Kidney epithelial cell (primary cell): Measurements from ENCODE around the gene CFAP157. TPM values are rescaled to one million over a fixed set of nuclear protein-coding genes. Genes with fewer than 3 reads are reported as not detected.

Experiments used
- DNase-seq: peaks from one replicate; pipeline ENCODE4 v3.0.0-alpha.2; 2010; ENCODE audit warnings: low read depth
- H3K27me3 ChIP-seq: 2 replicates; pipeline ENCODE4 v1.6.0; 2011; ENCODE audit warnings: low read length; ENCODE audit not compliant: control insufficient read depth, insufficient read depth
- H3K36me3 ChIP-seq: 2 replicates; pipeline ENCODE4 v1.5.1; 2011; ENCODE audit warnings: low read length; ENCODE audit not compliant: control insufficient read depth, insufficient read depth
- H3K4me3 ChIP-seq: 2 replicates; pipeline ENCODE4 v1.5.1; 2011; ENCODE audit warnings: low read depth, mild to moderate bottlenecking, control low read depth, low read length
- CTCF ChIP-seq: IDR thresholded peaks from 2 replicates; pipeline ENCODE4 v1.5.1; 2011; ENCODE audit warnings: mild to moderate bottlenecking, moderate library complexity, low read length, control low read depth, inconsistent platforms; ENCODE audit not compliant: insufficient read depth, poor library complexity, severe bottlenecking
- total RNA-seq: library from RNA; depleted of rRNA; stranded (reverse); fragments of >200 nt; gene quantifications from 2 replicates; pipeline ENCODE4 v1.2.3, GENCODE V29; 2015

Gene CFAP157
- total RNA-seq, 1 donor from 2014 or later, result not detected

GRCh38 chr9:127722055-127722745 lies 15.4 kb downstream of the CFAP157 start:
- no peak overlapping the region for H3K4me3 ChIP-seq
- no peak for DNase-seq
- H3K36me3 ChIP-seq, result no peaks in the 10 kb centered on the region
- no peak for TF ChIP-seq CTCF
- peaks cover 2% of the 10 kb centered on the region for H3K27me3 ChIP-seq

DNA sequence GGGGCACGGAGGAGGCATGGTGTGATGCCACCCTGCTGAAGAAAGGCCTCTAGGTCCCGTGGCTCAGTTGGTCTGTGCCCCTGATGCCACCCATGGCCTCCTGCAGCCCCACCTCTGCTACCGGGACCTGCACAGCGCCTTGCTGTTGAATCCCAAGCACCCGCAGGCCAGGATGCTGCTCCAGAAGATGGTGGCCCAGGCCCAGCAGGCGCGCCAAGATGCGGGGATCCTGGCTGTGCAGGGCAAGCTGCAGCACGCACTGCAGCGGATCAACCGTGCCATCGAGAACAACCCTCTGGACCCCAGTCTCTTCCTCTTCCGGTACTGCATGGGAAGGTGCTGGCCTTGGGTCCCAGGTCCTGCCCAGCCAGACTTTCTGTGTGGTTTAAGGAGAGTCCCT lies 16.2 kb downstream of the CFAP157 start:
- Histone ChIP-seq H3K27me3 (peaks cover 2% of the 10 kb centered on the region), H3K4me3 (no peak overlapping the region), H3K36me3 (no peaks in the 10 kb centered on the region)
- no peak for TF ChIP-seq CTCF
- DNase-seq, result no peak

DNA sequence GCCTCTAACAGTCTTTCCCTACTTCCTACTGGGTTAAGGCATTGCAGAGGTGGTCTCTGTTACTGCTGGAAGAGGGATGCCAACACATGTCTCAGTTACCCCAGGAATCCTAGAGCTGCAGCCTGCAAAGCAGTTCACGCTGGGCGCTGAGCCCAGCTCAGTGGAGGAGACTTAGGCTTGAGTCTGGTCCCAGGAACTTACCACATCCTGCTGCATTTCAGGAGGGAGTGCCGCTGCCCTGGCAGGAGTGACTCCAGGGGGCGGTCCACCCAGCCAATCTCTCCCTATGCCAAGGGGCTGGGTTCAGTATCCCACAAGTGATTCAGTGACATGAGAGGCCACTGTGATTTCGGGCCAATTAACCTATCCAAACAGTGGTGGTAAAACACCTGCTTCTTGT lies 16.7 kb downstream of the CFAP157 start:
- Histone ChIP-seq H3K4me3 (no peak overlapping the region), H3K36me3 (no peaks in the 10 kb centered on the region), H3K27me3 (peaks cover 2% of the 10 kb centered on the region)
- DNase-seq, result no peak
- TF ChIP-seq CTCF, result no peak

DNA sequence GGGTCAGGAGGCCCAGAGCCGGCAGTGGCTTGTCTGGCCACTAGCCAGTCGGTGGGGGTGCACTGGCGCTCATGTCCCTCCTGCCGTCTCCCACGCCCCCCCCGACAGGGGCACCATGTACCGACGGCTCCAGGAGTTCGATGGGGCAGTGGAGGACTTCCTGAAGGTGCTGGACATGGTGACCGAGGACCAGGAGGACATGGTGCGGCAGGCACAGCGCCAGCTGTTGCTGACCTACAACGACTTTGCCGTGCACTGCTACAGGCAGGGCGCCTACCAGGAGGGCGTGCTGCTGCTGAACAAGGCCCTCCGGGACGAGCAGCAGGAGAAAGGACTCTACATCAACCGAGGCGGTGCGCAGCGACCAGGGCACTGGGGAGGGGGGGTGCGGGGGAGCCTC lies 17.2 kb downstream of the CFAP157 start:
- H3K36me3 ChIP-seq, result no peaks in the 10 kb centered on the region
- no peak for TF ChIP-seq CTCF
- peaks cover 2% of the 10 kb centered on the region for H3K27me3 ChIP-seq
- DNase-seq, result no peak
- no peak overlapping the region for H3K4me3 ChIP-seq

DNA sequence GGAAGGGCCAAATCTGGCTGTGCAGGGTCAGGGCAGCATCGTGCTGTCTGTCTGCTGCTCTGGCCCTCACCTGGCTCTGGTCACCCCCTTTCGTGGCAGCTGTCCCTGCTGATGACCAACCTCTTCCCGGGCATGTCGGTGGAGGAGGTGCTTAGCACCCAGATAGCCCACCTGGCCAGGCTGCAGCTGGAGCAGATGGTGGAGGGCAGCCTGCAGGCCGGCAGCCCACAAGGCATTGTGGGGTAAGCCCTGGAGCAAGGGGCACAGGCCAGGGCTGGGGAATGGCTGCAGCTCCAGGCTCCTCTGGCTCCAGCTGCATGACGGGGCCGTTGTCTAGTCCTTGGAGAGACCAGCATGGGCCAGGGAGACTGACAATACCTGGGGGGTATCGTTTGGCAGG lies 20.1 kb downstream of the CFAP157 start:
- no peaks in the 10 kb centered on the region for H3K36me3 ChIP-seq
- TF ChIP-seq CTCF, result no peak
- peaks cover 2% of the 10 kb centered on the region for H3K27me3 ChIP-seq
- no peak overlapping the region for H3K4me3 ChIP-seq
- no peak for DNase-seq

DNA sequence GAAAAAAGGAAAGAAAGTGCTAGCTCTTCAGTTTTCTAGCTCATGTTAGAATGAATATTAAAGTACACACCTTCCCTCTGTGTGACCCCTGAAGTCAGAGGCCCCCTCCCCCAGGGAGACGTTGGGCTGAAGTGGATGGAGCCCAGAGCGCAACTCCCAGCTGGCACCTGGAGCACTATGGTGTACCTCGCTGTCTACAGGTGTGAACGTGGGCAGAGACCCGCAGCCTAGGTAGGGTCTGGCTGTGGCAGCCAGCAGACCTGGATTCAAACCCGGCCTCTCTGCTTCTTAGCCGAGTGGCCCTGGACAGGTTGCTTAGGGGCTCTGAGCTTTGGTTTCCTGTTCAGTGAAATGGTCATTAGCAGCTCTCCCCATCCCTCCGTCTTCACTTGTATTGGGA lies 22.0 kb downstream of the CFAP157 start:
- no peak for DNase-seq
- no peaks in the 10 kb centered on the region for H3K36me3 ChIP-seq
- H3K27me3 ChIP-seq, result peaks cover 2% of the 10 kb centered on the region
- H3K4me3 ChIP-seq, result no peak overlapping the region
- TF ChIP-seq CTCF, result no peak
